CD4-positive, alpha-beta T cell treated with Interleukin-10 for 1 hour (primary cell): ENCODE measurements around the gene CHIC2.
A peak's percentile ranks its signal among the peaks of the same experiment; 100 is the strongest.

Source experiments
- DNase-seq: peaks from one replicate; pipeline ENCODE4 v3.0.0-alpha.2; 2020

Gene CHIC2

DNA sequence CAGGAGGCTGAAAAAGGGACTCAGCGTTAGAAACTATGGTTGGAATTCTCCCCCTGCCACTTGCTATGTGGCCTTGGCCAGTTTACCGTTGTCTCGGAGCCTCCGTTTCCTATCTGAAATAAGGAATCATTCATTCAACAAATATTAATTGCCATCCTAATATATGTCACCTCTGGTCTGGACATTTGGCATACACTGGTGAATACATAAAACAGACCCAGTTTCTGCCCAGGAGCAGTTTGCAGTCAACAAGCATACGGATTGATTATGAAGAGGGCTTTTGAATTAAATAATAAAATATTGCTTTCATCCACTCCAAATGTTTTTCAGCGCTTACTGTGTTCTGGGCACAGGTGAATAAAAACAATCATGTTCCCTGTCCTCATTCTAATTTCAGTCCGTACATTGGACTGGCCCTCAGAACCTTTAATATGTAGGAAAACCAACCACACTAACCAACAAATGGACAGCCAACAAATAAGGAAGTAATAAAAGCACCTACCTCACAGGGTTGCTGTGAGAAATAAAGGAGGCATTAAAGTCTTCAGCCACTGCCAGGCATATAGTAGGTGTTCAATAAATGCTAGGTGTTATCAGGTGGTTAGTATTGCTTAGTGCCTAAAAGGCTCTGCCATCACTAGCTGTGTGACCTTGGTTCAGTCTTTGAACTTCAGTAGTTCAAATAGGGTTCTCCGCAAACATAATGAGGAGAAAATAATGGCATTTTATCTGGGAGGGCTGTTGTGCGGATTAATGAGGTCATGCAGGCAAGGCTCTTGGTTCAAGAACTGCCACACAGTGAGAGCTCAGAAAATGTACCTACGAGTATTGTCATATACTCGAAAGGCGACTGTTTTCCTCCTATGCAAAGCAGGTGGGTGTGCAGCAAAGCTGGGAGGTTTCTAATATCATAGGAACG lies 28.3 kb upstream of the CHIC2 start:
- DNase-seq = no peak

DNA sequence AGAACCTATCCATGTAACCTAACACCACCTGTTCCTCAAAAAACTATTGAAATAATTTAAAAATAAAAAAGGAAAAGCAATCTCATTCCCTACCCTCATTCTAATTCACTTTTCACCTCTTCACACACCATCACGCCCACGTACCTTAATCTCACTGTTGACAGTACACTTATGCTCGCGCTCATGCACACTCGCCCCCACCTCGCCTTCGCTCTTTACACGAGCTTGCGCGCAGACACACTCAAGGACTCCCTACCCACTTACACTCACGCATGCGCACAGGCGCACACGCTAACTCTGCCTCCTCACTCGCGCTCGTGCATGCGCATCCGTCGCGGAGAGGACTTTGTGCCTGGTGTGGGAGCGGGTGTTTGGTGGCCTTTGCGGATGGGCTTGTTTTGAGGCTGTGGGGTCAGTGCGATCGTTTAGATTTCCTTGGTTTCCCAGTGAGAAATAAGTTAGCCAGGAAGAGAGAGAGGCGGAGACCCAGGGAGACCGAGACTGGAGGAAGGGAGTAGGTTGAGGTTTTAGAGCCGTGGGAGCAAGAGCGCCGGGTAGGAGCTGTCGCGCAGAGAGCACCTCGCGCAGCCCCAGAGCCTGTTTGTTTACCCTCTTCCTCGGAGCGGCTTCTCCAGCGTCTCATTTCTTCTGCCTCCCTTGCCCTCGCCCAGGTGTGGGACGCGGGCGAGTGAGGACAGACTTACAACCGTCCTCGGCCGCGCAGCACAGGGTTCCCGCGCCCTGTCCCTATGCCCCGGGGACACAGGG lies 27.4 kb upstream of the CHIC2 start:
- peak; percentile 86 for DNase-seq

DNA sequence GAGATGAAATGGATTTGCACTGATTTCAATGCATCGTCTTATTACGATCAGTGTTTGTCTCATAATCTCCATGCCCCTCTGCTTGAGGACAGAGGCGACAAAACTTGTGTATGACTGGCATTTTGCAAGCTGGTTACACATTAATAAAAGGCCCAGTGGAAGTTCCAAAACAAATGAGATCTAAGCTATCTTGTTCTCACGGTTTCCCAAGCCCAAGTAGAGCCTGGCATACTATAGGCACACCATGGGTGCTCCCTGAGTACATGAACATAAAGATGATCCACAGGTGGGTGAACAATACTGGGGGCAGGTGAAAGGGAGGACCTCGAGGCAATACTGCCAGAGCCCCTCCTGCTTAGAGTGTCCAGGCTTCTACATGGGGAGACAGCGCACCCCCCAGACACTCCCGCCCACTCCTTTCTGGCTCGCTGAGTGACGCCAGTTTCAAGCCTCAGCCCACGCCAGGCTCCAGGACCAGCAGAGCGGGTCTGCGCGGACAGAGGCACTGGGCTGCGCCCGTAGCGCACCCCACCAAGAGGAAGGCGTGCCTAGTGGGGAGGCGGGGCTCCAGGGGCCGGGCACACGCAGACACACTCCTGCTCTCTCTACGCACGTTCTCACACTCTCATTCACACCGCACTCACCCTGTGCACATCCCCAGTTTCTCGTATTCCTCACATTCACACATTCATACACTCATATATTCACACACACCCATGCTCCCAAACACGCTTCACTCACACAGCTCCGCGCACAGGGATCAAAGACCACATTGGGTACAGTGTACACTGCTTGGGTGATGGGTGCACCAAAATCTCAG lies 26.6 kb upstream of the CHIC2 start:
- DNase-seq = peak; percentile 35

DNA sequence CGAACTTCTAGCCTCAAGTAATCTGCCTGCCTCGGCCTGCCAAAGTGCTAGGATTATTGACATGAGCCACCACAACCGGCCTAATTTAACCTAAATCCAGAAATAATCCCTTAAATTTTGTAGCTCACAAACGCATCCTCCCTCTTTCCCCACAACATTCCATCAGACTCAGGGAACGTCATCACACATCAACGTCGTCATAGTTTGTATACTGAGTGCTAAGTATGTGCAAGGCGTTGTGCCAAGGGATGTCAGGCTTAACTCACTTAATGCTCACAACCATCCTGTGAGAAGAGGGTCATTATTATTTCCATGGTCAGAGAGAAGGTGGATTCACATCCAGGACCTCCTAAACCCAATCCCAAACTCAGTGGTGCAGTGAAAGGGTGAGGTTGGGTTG lies 26.0 kb upstream of the CHIC2 start:
- no peak for DNase-seq

DNA sequence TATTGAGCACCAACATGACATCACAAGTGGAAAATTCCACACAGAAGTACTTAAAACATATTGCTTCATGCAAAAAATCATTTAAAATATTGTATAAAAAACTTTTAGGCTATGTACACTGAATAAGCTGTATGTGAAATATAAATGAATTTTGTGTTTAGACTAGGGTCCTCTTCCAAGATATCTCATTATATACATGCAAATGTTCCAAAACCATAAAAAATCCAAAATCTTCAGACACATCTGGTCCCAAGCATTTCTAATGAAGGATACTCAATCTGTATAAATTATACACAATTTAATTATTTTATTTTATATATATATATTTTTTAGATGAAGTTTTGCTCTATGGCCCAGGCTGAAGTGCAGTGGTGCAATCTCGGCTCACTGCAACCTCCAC lies 25.5 kb upstream of the CHIC2 start:
- no peak for DNase-seq

DNA sequence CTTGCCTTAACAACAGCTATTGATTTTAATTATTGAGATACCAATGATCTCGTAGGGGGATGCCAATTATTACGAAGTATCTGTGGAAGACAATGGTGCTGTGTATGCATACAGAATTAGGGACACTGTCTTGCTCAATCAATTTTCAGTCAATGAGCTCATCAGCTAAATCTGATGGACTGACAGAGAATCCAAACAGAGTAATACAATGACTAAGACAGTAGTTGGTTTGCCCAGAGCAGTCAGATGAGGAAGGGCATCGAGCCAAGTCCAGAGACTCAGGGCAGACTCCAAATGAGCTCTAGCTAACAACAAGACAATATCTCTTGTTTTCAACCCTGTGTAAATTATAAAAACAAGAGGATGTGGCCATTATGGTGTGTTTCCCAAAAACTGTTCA lies 20.9 kb upstream of the CHIC2 start:
- DNase-seq = no peak

DNA sequence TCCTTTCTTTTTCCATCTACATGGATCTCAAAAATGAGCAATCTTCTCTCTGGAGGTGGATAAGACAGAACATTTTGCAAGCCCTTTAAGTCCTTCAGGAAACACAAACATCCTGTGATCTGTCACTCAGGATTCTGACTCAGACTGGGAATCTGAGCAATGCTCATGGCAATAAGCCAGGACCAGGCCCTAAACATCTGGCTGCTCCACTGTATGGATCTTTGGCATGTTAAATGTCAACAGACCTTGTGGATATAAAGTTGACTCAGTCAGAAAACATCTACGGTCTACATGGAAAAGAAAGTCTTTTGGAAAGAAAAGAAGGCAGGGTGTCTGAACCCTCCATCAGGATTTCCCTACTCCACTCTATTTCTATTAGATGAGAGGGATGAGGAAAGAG lies 17.8 kb upstream of the CHIC2 start:
- DNase-seq = no peak

DNA sequence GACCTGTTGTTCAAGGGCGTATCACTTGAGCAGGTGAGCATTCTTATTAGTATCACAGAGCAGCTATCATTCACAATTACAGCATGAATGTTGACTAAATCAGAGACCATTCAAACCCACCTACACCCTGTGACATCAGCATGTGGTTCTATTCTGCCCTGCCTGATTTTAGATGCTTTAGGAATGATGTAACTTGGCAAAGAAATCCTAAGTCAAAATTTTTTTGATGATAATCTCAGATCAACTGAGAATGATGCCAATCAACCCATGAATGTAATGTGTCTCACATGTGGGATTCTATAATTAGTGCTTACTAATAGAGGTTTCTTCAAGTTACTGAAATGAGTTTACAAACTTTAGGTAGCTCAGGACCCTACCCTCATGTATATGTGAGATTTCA lies 13.4 kb upstream of the CHIC2 start:
- no peak for DNase-seq

DNA sequence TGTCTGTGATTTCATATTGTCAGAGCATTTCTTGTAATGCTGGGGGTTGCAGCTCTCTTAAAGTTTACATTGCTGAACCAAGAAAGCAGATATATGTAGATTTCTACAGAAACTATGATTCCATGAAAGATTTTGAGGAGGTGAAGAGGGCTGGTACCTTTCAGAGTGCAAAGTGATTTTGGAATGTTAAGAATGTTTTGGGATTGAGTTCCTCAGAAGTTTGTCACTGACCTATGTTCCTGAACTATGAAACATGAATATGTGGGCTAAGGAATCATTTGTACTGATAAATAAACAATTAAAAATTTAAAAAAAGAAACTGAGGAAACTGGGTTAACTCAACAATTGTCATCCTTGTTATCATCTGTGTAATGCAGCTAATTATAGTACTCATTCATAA lies 12.3 kb upstream of the CHIC2 start:
- no peak for DNase-seq

DNA sequence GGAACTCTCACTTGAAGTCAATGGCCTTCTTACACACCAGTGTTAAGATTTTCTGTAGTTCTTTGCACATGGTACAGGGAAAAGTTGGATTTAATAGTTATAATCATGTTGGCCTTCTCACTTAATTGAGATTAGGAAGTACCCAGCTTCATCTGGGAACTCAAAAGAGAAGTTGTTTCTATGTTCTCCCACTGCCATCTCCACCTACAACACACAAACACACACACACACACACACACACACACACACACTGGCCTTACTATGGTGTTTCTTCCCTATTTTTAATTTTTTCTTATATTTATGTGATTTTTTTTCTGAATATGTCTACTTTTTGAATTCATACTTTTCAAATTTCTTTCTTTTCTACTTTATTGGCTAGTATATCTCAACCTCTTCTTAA lies 10.0 kb upstream of the CHIC2 start:
- DNase-seq = no peak

DNA sequence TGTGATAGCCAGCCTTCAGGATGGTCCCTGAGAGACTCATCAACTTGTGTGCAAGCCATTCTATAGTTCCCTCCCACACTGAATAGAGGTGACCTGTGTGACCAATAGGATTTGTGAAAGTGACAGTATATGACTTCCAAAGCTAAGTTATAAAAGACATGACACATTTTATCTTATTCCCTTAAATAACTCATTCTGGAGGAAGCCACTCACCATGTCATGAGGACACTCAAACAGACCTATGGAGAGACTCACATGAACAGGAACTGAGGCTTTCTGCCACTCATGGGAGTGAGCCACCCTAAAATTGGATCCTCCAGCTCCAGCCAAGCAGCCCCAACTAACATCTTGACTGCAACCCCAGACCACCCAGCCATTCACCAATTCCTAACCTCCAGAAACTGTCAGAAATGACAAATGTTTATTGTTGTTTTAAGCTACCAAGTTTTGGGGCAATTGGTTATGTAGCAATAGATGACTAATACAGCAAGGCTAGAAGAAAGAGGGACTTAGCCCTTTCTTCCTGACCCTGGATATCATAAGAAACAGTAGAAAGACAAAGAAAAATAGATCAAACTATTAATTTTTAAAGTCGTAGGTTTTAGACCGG lies 9.0 kb upstream of the CHIC2 start:
- DNase-seq = no peak

DNA sequence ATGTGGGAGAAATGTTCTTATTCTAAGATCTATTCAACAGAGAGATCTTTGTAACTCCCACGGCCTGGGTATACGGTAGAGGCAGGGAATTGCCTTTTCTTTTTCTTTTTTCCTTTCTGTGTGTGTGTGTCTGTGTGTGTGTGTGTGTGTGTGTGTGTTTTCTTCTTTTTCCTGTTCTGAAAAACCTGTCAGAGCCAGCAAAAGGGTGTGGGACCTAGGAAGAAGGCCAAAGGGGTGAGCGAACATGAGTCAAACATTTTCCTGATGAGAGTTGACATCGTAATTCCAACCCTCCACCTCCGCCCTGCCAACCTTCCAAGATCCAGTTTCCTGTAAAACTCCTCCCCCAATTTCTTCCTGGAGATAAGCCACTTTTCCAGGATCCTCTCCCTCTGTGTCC lies 2.8 kb upstream of the CHIC2 start:
- no peak for DNase-seq

DNA sequence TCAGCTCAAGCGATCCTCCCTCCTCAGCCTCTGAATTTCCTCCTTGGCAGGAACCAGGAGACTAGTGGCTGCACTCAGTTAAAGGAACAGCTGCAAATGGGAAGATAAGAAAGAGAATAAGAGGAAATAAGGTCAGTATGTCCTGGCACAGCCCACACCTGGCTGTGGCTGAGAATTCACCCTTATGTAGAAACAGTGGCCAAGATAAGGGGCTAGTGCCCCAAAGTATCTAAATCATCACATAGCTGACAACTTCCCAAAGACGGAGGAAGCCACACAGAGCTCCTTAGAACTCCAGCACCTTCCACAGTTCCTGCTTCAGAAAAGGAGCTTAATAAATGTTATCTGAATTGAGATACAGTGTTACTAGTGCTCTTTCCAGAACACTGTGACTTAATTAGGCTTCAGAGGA lies 2.3 kb upstream of the CHIC2 start:
- DNase-seq = no peak

DNA sequence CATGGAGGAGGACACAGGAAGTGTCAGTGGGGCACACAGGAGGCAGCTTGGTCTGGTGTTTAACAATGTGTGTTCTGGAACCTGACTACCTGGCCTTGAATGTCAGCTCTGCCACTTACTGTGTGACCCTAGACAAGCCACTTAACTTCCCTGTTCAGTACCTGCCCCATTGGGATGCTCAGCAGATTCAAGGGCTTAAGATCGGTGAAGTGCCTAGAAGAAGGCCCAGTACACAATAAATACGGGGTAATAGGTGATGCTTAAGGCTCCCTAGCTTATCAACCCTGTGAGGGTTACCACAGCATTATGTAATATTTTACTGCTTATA lies 1.6 kb upstream of the CHIC2 start:
- DNase-seq = no peak

DNA sequence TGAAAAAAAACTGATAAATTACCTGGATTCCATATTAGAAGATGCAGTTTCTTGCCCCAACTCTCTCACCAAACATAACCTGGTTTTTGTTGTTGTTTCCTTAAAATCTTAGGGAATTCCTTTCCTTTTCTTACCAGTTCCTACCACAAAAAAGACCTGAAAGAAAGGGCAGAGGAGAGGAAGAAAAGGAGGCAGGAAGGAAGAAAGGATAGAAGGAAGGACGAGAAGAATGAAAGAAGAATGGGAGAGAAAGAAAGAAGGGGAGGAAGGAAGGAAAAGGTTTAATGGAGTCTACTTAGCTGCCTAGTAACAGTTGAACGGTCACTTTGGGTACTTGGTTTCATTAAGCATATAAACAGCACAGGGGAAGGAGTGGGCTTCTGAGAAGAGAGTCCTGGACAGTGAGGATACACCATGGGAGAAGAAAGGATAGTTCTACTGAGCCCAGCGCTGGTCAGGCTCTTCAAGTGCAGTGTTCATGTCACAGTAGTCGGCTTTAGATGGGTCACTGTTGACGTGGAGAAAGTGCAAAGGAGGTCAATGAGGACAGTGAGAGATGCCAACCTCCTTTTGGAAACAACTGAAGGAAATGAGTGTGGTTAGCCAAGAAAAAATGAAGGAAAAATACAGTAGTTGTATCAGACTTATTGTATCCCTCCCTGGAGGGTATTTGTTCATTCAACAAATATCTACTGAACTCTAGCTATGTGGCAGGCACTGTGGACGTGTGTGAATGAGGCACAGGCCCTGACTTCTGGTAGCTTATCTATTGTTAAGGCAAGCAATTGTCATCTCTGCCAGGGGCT lies 1.1 kb upstream of the CHIC2 start:
- no peak for DNase-seq

DNA sequence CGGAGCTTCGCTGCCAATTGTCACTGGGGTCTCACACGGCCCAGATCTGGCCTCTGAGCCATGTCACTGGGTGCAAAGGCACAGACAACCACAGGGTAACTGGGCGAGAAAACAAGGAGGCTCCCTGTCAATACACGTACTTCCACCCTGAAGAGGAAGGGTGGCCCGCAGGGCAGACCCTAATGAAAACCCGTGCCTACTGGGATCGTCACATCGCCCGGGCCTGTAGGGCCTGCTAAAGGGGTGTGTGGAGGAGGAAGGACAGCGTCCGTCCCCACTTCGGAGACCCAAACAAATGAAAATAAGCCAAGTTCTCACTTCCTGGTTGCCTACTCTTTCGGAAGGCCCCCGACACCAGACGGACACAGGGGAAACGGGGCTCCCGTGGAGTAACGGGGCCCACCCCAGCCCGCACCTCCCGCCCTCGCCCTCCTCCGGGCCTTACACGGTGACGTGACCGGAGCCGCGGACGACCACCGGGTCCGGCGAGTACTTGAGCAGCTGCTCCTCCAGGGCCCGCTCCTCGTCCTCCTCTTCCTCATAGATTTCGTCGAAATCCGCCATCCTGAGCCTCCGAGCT lies 578 bp downstream of the CHIC2 start:
- peak; percentile 49 for DNase-seq

DNA sequence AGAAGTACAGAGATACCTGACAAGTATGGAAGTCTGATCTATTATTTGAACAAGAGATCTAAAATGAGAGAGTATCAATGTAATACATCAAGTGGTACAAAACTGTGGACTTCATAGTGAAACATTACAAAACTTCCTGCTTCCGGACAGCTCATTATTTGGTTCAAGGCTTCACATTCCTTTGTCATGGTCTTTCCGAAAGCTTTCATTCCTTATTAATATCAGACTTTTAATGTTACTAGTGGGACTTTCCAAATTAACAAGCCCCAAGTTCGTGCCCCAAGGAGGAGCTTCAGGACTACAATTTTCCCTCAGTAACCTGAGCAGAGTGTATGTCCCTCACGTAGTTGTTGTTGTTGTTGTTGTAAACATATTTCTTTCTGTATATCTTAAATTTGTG lies 1.2 kb downstream of the CHIC2 start:
- peak; percentile 25 for DNase-seq

DNA sequence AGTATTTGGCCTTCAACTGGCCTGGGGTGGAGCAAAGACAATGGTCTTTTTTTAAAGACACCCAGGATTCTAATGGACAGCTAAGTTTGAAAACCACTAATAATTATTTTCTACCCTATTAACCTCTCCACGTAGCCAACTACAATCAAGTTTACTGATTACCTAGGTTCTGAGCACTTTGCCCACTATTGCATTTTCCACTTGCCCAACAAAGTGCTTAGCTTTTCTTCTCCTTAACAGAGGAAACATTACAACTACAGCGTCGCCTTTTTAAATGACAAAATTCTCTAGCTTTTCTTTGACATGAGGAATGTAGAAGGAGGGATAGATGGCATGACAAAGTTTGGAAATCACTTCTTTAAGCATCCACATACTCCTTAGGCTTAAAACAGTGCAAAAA lies 2.0 kb downstream of the CHIC2 start:
- DNase-seq = no peak

DNA sequence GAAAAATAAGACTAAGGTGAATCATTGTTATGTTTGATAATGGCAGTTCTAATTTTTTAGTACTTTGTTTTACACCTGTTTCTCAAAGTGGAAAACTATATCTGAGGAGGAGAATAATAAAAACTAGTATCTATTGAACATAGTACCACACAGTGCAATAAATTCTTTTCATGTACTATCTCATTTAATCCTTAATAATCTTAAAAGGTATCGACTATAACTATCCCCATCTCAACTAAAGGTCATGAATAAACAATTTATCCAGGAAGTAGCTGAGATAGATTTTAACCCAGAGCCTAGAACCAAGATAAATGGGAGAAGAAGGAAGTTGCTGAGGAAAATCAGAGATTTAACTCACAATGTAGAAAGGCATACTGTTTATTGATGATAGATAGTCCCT lies 2.5 kb downstream of the CHIC2 start:
- DNase-seq = no peak

DNA sequence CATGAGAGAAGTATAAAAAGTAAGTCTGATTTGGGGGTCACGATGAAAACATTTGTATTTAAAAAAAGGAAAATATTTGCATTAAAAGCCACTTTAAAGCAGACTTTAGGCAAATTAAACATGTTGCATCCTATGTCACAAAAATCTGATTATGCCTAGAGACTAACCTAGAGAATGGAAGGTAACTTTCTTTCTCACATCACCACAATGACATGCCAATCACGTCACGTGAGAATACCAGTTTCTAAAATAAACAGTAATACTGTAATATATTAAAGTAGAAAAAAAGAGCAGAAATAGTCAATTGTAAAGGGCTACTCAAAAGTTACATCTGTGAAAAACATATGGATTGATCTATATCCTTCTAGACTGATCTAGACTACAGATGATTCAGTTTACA lies 3.3 kb downstream of the CHIC2 start:
- DNase-seq = no peak

DNA sequence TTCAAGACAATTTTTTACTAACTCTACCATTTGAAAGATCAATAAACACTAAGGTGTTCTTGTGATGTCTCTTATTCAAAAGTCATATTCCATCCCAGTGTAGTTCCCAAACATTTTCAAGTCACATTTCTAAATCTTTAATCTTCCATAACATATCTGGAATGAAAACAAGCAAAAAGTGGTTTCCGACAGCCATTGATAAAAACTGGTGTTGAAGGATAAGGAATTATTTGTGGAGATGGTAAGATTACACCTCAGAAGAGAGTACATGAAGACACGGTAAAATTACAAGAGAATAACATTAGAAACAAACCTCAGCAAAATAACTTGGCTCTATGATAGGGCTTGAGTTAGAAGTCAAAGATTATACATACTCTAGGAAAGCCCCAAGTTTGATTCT lies 4.3 kb downstream of the CHIC2 start:
- no peak for DNase-seq

DNA sequence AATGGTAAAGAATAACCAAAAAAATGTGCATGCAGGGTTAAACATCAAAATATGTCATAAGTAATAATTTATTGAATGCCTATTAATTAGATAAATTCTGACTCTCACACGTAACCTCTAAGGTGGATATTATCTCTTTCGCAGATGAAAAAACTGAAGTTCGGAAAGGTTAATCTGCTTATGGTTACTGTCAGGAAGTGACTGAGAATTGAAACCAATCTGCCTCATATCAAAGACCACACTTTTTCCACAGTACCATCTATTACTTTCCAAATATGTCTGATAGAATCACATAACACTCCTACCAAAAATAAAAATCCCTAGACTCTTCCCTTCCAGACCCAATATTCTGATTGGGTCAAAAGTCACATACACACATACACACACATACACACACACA lies 6.2 kb downstream of the CHIC2 start:
- peak; percentile 27 for DNase-seq
